Gastrocnemius medialis (tissue), 4 donors: ENCODE measurements around the gene ACOT13.

Experiments
- CTCF ChIP-seq, 5 experiments: fragments of 450-650 bp in 3 of 5; fragments of 200-600 bp in 2 of 5; sonication (generic) in 2 of 5; IDR thresholded peaks in 4 of 5; conservative IDR thresholded peaks in 1 of 5; 1 replicate in 4 of 5; 2 replicates in 1 of 5; pipeline ENCODE4 v1.5.1; 2016 to 2019; ENCODE audit warnings: antibody characterized with exemption in 5 of 5, mild to moderate bottlenecking in 3 of 5, moderate library complexity in 3 of 5
- POLR2A ChIP-seq, 2 donors: fragments of 450-650 bp; IDR thresholded peaks; one replicate each; pipeline ENCODE4 v1.6.1; 2017; ENCODE audit warnings: antibody characterized with exemption in 2 of 2, mild to moderate bottlenecking in 2 of 2, moderate library complexity in 2 of 2

- TF ChIP-seq POLR2A (IDR thresholded peaks at IDR 0.05) (no peak), CTCF (IDR thresholded peaks at IDR 0.05 in 4 of 5, conservative IDR thresholded peaks at IDR 0.05 in 1 of 5) (no peak)
These were observed 4.6 kb upstream of the ACOT13 start for GRCh38 chr6:24662236-24662635.
